K562 (cell line): Measurements from ENCODE around the gene CRYZ. TPM values are rescaled to one million over a fixed set of nuclear protein-coding genes. Genes with fewer than 3 reads are reported as not detected.

Experiments used
- HMG20B ChIP-seq: fragments of 250-450 bp; sonication (Bioruptor Pico); IDR thresholded peaks from 2 replicates; pipeline ENCODE4 v1.5.0; 2021; ENCODE audit warnings: mild to moderate bottlenecking
- MTA2 ChIP-seq: fragments of 450-650 bp; IDR thresholded peaks from 2 replicates; pipeline ENCODE4 v1.6.1; 2016; ENCODE audit warnings: low read depth
- MXD1 ChIP-seq: fragments of 250-450 bp; sonication (Bioruptor Pico); IDR thresholded peaks from 2 replicates; pipeline ENCODE4 v1.8.0; 2021; ENCODE audit warnings: borderline replicate concordance, mild to moderate bottlenecking, moderate library complexity; ENCODE audit not compliant: poor library complexity, severe bottlenecking
- MYC ChIP-seq, 2 experiments: fragments of 250-450 bp in 1 of 2; sonication (Bioruptor Pico) in 1 of 2; IDR thresholded peaks; 2 replicates each; pipeline versions ENCODE4 v1.5.1 to v1.6.1; 2012 to 2021; ENCODE audit warnings: low read depth in 2 of 2, borderline replicate concordance in 1 of 2, improper control_type of control experiment in 1 of 2, low read length in 1 of 2, mild to moderate bottlenecking in 1 of 2, moderate library complexity in 1 of 2
- NR0B1 ChIP-seq: fragments of 450-650 bp; IDR thresholded peaks from one replicate; pipeline ENCODE4 v1.6.1; 2018; ENCODE audit warnings: mild to moderate bottlenecking, moderate library complexity; ENCODE audit not compliant: partially characterized antibody
- ZFP1 ChIP-seq: fragments of 450-650 bp; formaldehyde crosslinking; IDR thresholded peaks from 2 replicates; pipeline ENCODE4 v1.4.0; 2020; ENCODE audit warnings: mild to moderate bottlenecking, mixed read lengths
- ZMIZ1 ChIP-seq, 2 experiments: fragments of 150-350 bp in 1 of 2; IDR thresholded peaks; 2 replicates each; pipeline ENCODE4 v1.6.1; 2012 to 2016; ENCODE audit warnings: low read depth in 2 of 2, low read length in 2 of 2, mild to moderate bottlenecking in 1 of 2, moderate library complexity in 1 of 2
- polyA plus RNA-seq, 8 experiments: library from polyadenylated mRNA; depleted of rRNA in 4 of 8; stranded (reverse) in 5 of 8; unstranded in 3 of 8; fragments of >200 nt; fragmentation: Nextera tagmentation in 2 of 8; fragmentation: Illumina TruSeq in 1 of 8; extraction: Ambion mirVana in 2 of 8; extraction: Trizol in 1 of 8; gene quantifications; 2 replicates each; pipeline versions ENCODE4 v1.2.1 to v1.2.3, GENCODE V29; 2011 to 2014; ENCODE audit warnings: inconsistent platforms in 1 of 8, missing spikeins in 1 of 8
- total RNA-seq, 7 experiments: library from RNA; depleted of rRNA in 6 of 7; stranded (reverse); fragments of >200 nt in 6 of 7; fragmentation: Illumina TruSeq in 2 of 7; extraction: Trizol in 2 of 7; gene quantifications; 2 replicates each; pipeline versions ENCODE4 v1.2.1 to v1.2.3, GENCODE V29; 2011 to 2021; ENCODE audit warnings: low replicate concordance in 1 of 7
- TF ChIP-seq, protein P1 (sequence below): fragments of 250-450 bp; sonication (Bioruptor Pico); IDR thresholded peaks from 2 replicates; pipeline ENCODE4 v1.4.0; 2020; ENCODE audit warnings: mild to moderate bottlenecking, moderate library complexity
- TF ChIP-seq, protein P2 (sequence below): fragments of 250-450 bp; sonication (Bioruptor Pico); IDR thresholded peaks from 2 replicates; pipeline ENCODE4 v1.5.0; 2021; ENCODE audit warnings: mild to moderate bottlenecking, borderline replicate concordance

The CRYZ gene
- total and polyA plus RNA-seq, 9 of the 15 experiments (the other 6 are each of a cell fraction or from before 2014, with no cell fraction given) = 51.7 to 179 (median 81.4) TPM

DNA sequence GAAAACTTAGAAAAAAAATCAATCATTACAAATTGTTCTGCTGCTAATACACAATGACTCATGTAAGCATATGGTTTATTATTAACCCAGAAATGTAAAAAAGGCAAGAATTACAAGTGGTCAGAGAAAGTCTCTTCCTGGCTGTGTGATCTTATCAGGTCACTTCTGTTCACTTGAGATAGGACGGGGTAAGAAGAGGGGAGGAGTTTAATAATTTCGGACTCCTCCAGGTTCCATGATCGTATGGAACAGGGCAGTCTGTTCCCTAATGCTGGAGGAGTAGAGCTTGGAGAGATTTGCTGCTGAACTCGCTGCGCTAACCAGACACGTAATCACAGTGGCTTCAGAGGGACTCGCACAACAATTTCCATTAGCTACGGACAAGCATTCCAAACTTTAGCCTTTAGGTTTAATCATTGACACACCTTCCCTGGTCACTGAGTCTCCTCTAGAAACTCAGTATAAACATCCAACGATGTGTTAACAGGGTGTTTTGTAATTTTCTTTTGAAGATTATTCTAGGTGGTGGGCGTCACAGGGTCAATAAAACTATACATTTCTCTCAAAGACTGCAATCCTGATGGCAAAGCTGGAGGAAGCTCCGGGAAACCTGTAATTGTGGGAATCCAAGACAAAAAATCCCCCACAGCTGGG is 1.3 kb downstream of the CRYZ start (continued):
- TF ChIP-seq ZMIZ1 (IDR thresholded peaks at IDR 0.05; ENCODE audit: low read depth in 2 of 2, low read length in 2 of 2) (no peak), ZFP1 (CRISPR knock-in tag) (no peak), MYC (IDR thresholded peaks at IDR 0.05; ENCODE audit: low read depth, low read length) (no peak), MYC (CRISPR knock-in tag; IDR thresholded peaks at IDR 0.05; ENCODE audit: borderline replicate concordance, low read depth) (no peak), NR0B1 (no peak), MXD1 (CRISPR knock-in tag) (no peak), HMG20B (CRISPR knock-in tag) (no peak), MTA2 (peak; percentile 49; the same call in 1 of the 2 replicates)
- TF ChIP-seq, protein P1, sequence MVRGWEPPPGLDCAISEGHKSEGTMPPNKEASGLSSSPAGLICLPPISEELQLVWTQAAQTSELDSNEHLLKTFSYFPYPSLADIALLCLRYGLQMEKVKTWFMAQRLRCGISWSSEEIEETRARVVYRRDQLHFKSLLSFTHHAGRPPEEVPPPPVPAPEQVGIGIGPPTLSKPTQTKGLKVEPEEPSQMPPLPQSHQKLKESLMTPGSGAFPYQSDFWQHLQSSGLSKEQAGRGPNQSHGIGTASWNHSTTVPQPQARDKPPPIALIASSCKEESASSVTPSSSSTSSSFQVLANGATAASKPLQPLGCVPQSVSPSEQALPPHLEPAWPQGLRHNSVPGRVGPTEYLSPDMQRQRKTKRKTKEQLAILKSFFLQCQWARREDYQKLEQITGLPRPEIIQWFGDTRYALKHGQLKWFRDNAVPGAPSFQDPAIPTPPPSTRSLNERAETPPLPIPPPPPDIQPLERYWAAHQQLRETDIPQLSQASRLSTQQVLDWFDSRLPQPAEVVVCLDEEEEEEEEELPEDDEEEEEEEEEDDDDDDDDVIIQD = no peak
- TF ChIP-seq, protein P2, sequence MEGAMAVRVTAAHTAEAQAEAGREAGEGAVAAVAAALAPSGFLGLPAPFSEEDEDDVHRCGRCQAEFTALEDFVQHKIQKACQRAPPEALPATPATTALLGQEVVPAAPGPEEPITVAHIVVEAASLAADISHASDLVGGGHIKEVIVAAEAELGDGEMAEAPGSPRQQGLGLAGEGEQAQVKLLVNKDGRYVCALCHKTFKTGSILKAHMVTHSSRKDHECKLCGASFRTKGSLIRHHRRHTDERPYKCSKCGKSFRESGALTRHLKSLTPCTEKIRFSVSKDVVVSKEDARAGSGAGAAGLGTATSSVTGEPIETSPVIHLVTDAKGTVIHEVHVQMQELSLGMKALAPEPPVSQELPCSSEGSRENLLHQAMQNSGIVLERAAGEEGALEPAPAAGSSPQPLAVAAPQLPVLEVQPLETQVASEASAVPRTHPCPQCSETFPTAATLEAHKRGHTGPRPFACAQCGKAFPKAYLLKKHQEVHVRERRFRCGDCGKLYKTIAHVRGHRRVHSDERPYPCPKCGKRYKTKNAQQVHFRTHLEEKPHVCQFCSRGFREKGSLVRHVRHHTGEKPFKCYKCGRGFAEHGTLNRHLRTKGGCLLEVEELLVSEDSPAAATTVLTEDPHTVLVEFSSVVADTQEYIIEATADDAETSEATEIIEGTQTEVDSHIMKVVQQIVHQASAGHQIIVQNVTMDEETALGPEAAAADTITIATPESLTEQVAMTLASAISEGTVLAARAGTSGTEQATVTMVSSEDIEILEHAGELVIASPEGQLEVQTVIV (CRISPR knock-in tag) = no peak
